A673 (cell line): ENCODE measurements around the gene EPC1.

ENCODE experiments used
- CTCF ChIP-seq: fragments of 300-800, 200-600 bp; sonication (generic); conservative IDR thresholded peaks from 2 replicates; pipeline ENCODE4 v1.5.1; 2017; ENCODE audit warnings: low read depth, mild to moderate bottlenecking, antibody characterized with exemption, low read length, moderate library complexity, mixed read lengths
- EZH2 ChIP-seq: fragments of 200-600 bp; sonication (generic); IDR thresholded peaks from 2 replicates; pipeline ENCODE4 v1.6.1; 2017; ENCODE audit warnings: borderline replicate concordance, low read depth, mild to moderate bottlenecking, mixed read lengths, antibody characterized with exemption, low read length; ENCODE audit not compliant: poor library complexity, severe bottlenecking

- TF ChIP-seq CTCF (no peak), EZH2 (no peak)
These were observed 19.6 kb upstream of the EPC1 start for GRCh38 chr10:32366588-32366987.
